CD14-positive monocyte (primary cell): ENCODE measurements around the gene SRPK1. TPM values are rescaled to one million over a fixed set of nuclear protein-coding genes. Genes with fewer than 3 reads are reported as not detected.

Experiments
- DNase-seq, 3 donors: peaks; one replicate each; pipeline ENCODE4 v3.0.0-alpha.2; 2011 to 2022
- H2AFZ ChIP-seq: 2 replicates; pipeline ENCODE4 v1.6.0; 2012; ENCODE audit warnings: mild to moderate bottlenecking, low read depth, low read length, inconsistent platforms; ENCODE audit not compliant: insufficient read depth, poor library complexity, severe bottlenecking
- H3K27ac ChIP-seq, 2 donors: 1 replicate in 1 of 2; 2 replicates in 1 of 2; pipeline ENCODE4 v1.5.1; 2012 to 2013; ENCODE audit warnings: low read length in 2 of 2, control low read depth in 1 of 2, inconsistent platforms in 1 of 2, low read depth in 1 of 2, mild to moderate bottlenecking in 1 of 2
- H3K27me3 ChIP-seq, 2 donors: one replicate each; pipeline versions ENCODE4 v1.6.0 to v1.6.1; 2011 to 2013; ENCODE audit warnings: low read length in 2 of 2; ENCODE audit not compliant: control insufficient read depth in 2 of 2, insufficient read depth in 2 of 2
- H3K36me3 ChIP-seq, 2 donors: replicated peaks in 1 of 2; 1 replicate in 1 of 2; 2 replicates in 1 of 2; pipeline versions ENCODE4 v1.5.1 to v1.6.1; 2012 to 2013; ENCODE audit warnings: low read length in 2 of 2, control low read depth in 1 of 2, inconsistent platforms in 1 of 2, mild to moderate bottlenecking in 1 of 2; ENCODE audit not compliant: insufficient read depth in 2 of 2, control insufficient read depth in 1 of 2
- H3K4me1 ChIP-seq, 2 donors: 1 replicate in 1 of 2; 2 replicates in 1 of 2; pipeline versions ENCODE4 v1.5.1 to v1.6.1; 2012 to 2013; ENCODE audit warnings: low read length in 2 of 2, control low read depth in 1 of 2, inconsistent platforms in 1 of 2, mild to moderate bottlenecking in 1 of 2, moderate library complexity in 1 of 2; ENCODE audit not compliant: insufficient read depth in 2 of 2, control insufficient read depth in 1 of 2
- H3K4me2 ChIP-seq: replicated peaks from 2 replicates; pipeline ENCODE3; 2012; ENCODE audit warnings: low read length, moderate library complexity, mild to moderate bottlenecking; ENCODE audit not compliant: poor library complexity, severe bottlenecking; ENCODE audit errors: extremely low read depth
- H3K4me3 ChIP-seq, 3 experiments: fragments of 200-600 bp in 1 of 3; sonication (generic) in 1 of 3; replicated peaks in 1 of 3; 1 replicate in 2 of 3; 2 replicates in 1 of 3; pipeline ENCODE4 v1.5.1; 2011 to 2013; ENCODE audit warnings: low read length in 3 of 3, mild to moderate bottlenecking in 3 of 3, control low read depth in 2 of 3, low read depth in 2 of 3, inconsistent platforms in 1 of 3, moderate library complexity in 1 of 3
- H3K79me2 ChIP-seq: 2 replicates; pipeline ENCODE4 v1.6.0; 2012; ENCODE audit warnings: mild to moderate bottlenecking, control low read depth, inconsistent platforms, low read length, moderate library complexity; ENCODE audit not compliant: insufficient read depth
- H3K9ac ChIP-seq: 2 replicates; pipeline ENCODE4 v1.6.0; 2017; ENCODE audit warnings: low read length, mild to moderate bottlenecking; ENCODE audit not compliant: insufficient read depth, poor library complexity, severe bottlenecking
- H3K9me3 ChIP-seq, 2 donors: replicated peaks in 1 of 2; 1 replicate in 1 of 2; 2 replicates in 1 of 2; pipeline versions ENCODE4 v1.5.1 to v1.6.1; 2012 to 2013; ENCODE audit warnings: low read length in 2 of 2, control low read depth in 1 of 2; ENCODE audit not compliant: control insufficient read depth in 1 of 2, insufficient read depth in 1 of 2
- H4K20me1 ChIP-seq: 2 replicates; pipeline ENCODE4 v1.6.0; 2012; ENCODE audit warnings: mild to moderate bottlenecking, low read length, control low read depth, moderate library complexity; ENCODE audit not compliant: insufficient read depth
- H3K27ac Mint-ChIP-seq, 7 donors: one replicate each; pipeline ENCODE4 v1.8.0; 2020; ENCODE audit warnings: mild to moderate bottlenecking in 7 of 7, mixed read lengths in 7 of 7, moderate library complexity in 6 of 7, inconsistent platforms in 2 of 7
- H3K27me3 Mint-ChIP-seq, 3 donors: one replicate each; pipeline ENCODE4 v1.8.0; 2021 to 2022; ENCODE audit warnings: low read depth in 3 of 3, mild to moderate bottlenecking in 3 of 3, mixed read lengths in 3 of 3, moderate library complexity in 3 of 3, inconsistent platforms in 1 of 3
- H3K36me3 Mint-ChIP-seq, 2 donors: one replicate each; pipeline ENCODE4 v1.8.0; 2020; ENCODE audit warnings: mixed read lengths in 2 of 2, inconsistent platforms in 1 of 2, mild to moderate bottlenecking in 1 of 2
- H3K4me1 Mint-ChIP-seq: one replicate; pipeline ENCODE4 v1.8.0; 2020; ENCODE audit warnings: mild to moderate bottlenecking, mixed read lengths
- H3K4me3 Mint-ChIP-seq, 2 donors: one replicate each; pipeline ENCODE4 v1.8.0; 2020; ENCODE audit warnings: mild to moderate bottlenecking in 2 of 2, mixed read lengths in 2 of 2, moderate library complexity in 1 of 2
- H3K9me3 Mint-ChIP-seq, 7 donors: one replicate each; pipeline ENCODE4 v1.8.0; 2020 to 2022; ENCODE audit warnings: mixed read lengths in 7 of 7, mild to moderate bottlenecking in 6 of 7, moderate library complexity in 6 of 7, inconsistent platforms in 2 of 7
- WGBS: methylation state at CpG from one replicate; pipeline ENCODE4 v1.1.5; 2013; ENCODE audit warnings: missing lambda C conversion rate; ENCODE audit not compliant: insufficient coverage; 5-methylcytosine and 5-hydroxymethylcytosine counted together
- intact Hi-C, 2 donors: fragments of 100-400 bp; cut with micrococcal nuclease; formaldehyde crosslinking; loops; one replicate each; pipeline versions ENCODE4 v1.15.0 to v1.15.1; 2023
- polyA plus RNA-seq, 3 donors: library from polyadenylated mRNA; depleted of rRNA in 1 of 3; unstranded in 2 of 3; stranded (reverse) in 1 of 3; fragments of 300-500 nt in 2 of 3; fragments of >200 nt in 1 of 3; fragmentation: Illumina TruSeq in 2 of 3; gene quantifications; 1 replicate in 2 of 3; 2 replicates in 1 of 3; pipeline ENCODE4 v1.2.3, GENCODE V29; 2012 to 2021
- TF ChIP-seq, protein P1 (sequence below): fragments of 200-600 bp; IDR thresholded peaks from one replicate; pipeline ENCODE4 v1.8.0; 2022; ENCODE audit warnings: antibody characterized with exemption, mild to moderate bottlenecking

Gene SRPK1
- polyA plus RNA-seq, 3 donors, result 7.2 to 24.8 (median 20.5) TPM

GRCh38 chr6:35916056-35916455, 4.8 kb downstream of the SRPK1 start:
- peaks cover 0 to 6% of the 10 kb centered on the region in 2 donors for H3K9me3 ChIP-seq
- peaks cover 0 to 2% (median 0%) of the 10 kb centered on the region in 3 donors for H3K27me3 Mint-ChIP-seq
- TF ChIP-seq, protein P1, sequence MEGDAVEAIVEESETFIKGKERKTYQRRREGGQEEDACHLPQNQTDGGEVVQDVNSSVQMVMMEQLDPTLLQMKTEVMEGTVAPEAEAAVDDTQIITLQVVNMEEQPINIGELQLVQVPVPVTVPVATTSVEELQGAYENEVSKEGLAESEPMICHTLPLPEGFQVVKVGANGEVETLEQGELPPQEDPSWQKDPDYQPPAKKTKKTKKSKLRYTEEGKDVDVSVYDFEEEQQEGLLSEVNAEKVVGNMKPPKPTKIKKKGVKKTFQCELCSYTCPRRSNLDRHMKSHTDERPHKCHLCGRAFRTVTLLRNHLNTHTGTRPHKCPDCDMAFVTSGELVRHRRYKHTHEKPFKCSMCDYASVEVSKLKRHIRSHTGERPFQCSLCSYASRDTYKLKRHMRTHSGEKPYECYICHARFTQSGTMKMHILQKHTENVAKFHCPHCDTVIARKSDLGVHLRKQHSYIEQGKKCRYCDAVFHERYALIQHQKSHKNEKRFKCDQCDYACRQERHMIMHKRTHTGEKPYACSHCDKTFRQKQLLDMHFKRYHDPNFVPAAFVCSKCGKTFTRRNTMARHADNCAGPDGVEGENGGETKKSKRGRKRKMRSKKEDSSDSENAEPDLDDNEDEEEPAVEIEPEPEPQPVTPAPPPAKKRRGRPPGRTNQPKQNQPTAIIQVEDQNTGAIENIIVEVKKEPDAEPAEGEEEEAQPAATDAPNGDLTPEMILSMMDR, result no peak
- peaks cover 30% of the 10 kb centered on the region for H3K4me1 Mint-ChIP-seq
- H3K4me3 Mint-ChIP-seq, result no peak overlapping the region
- no peak overlapping the region for H3K9ac ChIP-seq
- H3K36me3 ChIP-seq, result peaks cover 19 to 55% of the 10 kb centered on the region in 2 donors
- H3K79me2 ChIP-seq, result peaks cover 93% of the 10 kb centered on the region
- H3K9me3 Mint-ChIP-seq, result peaks cover 0 to 8% (median 5%) of the 10 kb centered on the region in 7 donors
- peaks cover 42 to 56% of the 10 kb centered on the region in 2 donors for H3K36me3 Mint-ChIP-seq
- no peak overlapping the region for H3K27ac Mint-ChIP-seq
- intact Hi-C loops, result no loop called here
- H3K27ac ChIP-seq, result no peak overlapping the region
- no peaks in the 10 kb centered on the region for H3K27me3 ChIP-seq
- H3K4me3 ChIP-seq, result no peak overlapping the region
- no peak overlapping the region for H3K4me2 ChIP-seq
- no peak for DNase-seq
- H2AFZ ChIP-seq, result no peak overlapping the region
- H4K20me1 ChIP-seq, result no peaks in the 10 kb centered on the region
- H3K4me1 ChIP-seq, result peaks cover 29 to 33% of the 10 kb centered on the region in 2 donors
- no CpG with 5 or more reads among the region's 3 CpGs for WGBS

GRCh38 chr6:35914536-35914935, 6.4 kb downstream of the SRPK1 start:
- peaks cover 20 to 70% of the 10 kb centered on the region in 2 donors for H3K36me3 ChIP-seq
- TF ChIP-seq, protein P1, result no peak
- Mint-ChIP-seq H3K27me3 (peaks cover 0 to 2% (median 0%) of the 10 kb centered on the region in 3 donors), H3K9me3 (peaks cover 8 to 21% (median 14%) of the 10 kb centered on the region in 7 donors), H3K4me1 (peaks cover 26% of the 10 kb centered on the region), H3K4me3 (no peak overlapping the region), H3K27ac (no peak overlapping the region), H3K36me3 (peaks cover 49 to 68% of the 10 kb centered on the region in 2 donors)
- peaks cover 10 to 14% of the 10 kb centered on the region in 2 donors for H3K9me3 ChIP-seq
- no peaks in the 10 kb centered on the region for H4K20me1 ChIP-seq
- H3K4me3 ChIP-seq, result no peak overlapping the region
- no peak for DNase-seq
- peaks cover 22 to 25% of the 10 kb centered on the region in 2 donors for H3K4me1 ChIP-seq
- H2AFZ ChIP-seq, result no peak overlapping the region
- no peak overlapping the region for H3K4me2 ChIP-seq
- no peak overlapping the region for H3K9ac ChIP-seq
- no peak overlapping the region for H3K27ac ChIP-seq
- H3K79me2 ChIP-seq, result peaks cover 93% of the 10 kb centered on the region
- no peaks in the 10 kb centered on the region for H3K27me3 ChIP-seq
- WGBS, result 100% methylated on average over 4 of the region's 6 CpGs
- intact Hi-C loops, result no loop called here
